K562 (cell line): ENCODE data around the gene TUBA4B. TPM values are rescaled to one million over a fixed set of nuclear protein-coding genes. Genes with fewer than 3 reads are reported as not detected.

Source experiments
- ATAC-seq: fragments of 200-7000 bp; cut with Tn5 transposase; 3 replicates; pipeline ENCODE4 v1.9.1; 2020; ENCODE audit warnings: moderate library complexity
- BruUV-seq: library from RNA; stranded (reverse); fragments of 400-500 nt; replicated peaks from 2 replicates; lab custom pipeline; 2021; lab: Mats Ljungman, UMichigan
- CTCF ChIA-PET: fragments of 300-600 bp; formaldehyde crosslinking; extraction: SDS; loops from one replicate; lab custom pipeline; 2021; ENCODE audit warnings: low intra/inter-chr PET ratio; lab: Yijun Ruan, JAX
- POLR2A ChIA-PET: fragments of 300-600, 350-650 bp; sonication (Branson Sonifier 250); formaldehyde crosslinking; extraction: SDS; loops from one replicate; lab custom pipeline; 2021; ENCODE audit warnings: antibody characterized with exemption, inconsistent platforms; lab: Yijun Ruan, JAX
- DNase-seq, 4 experiments: peaks; one replicate each; pipeline versions ENCODE4 v3.0.0 to v3.0.0-alpha.2; 2011 to 2018; ENCODE audit warnings: low spot score in 3 of 4, mixed read lengths in 3 of 4; ENCODE audit errors: extremely low read depth in 1 of 4
- FAIRE-seq: peaks from 2 replicates; lab custom pipeline; 2011; peaks lifted over from hg19 to GRCh38; lab: Jason Lieb, UNC
- H2AFZ ChIP-seq: 2 replicates; pipeline ENCODE4 v1.6.0; 2011; ENCODE audit warnings: low read depth, low read length, control low read depth, inconsistent platforms
- H3K27ac ChIP-seq: fragments of 200-600 bp; 3 replicates; pipeline ENCODE4 v1.8.0; 2011; ENCODE audit warnings: low read depth, mild to moderate bottlenecking, control low read depth, inconsistent platforms, low read length, moderate library complexity, mixed read lengths; ENCODE audit errors: extremely low read depth
- H3K27me3 ChIP-seq, 2 experiments: fragments of 300-600 bp in 1 of 2; 2 replicates in 1 of 2; 3 replicates in 1 of 2; pipeline versions ENCODE4 v1.6.0 to v1.8.0; 2011; ENCODE audit warnings: inconsistent platforms in 2 of 2, low read length in 2 of 2, mild to moderate bottlenecking in 1 of 2, mixed read lengths in 1 of 2, moderate library complexity in 1 of 2; ENCODE audit not compliant: control insufficient read depth in 2 of 2, insufficient read depth in 2 of 2
- H3K36me3 ChIP-seq: fragments of 300-600 bp; 3 replicates; pipeline ENCODE4 v1.8.0; 2011; ENCODE audit warnings: mild to moderate bottlenecking, low read length, inconsistent platforms; ENCODE audit not compliant: control insufficient read depth, insufficient read depth
- H3K4me1 ChIP-seq, 2 experiments: fragments of 200-600 bp in 1 of 2; replicated peaks in 1 of 2; 2 replicates in 1 of 2; 3 replicates in 1 of 2; pipeline versions ENCODE4 v1.5.1 to v1.8.0; 2011; ENCODE audit warnings: inconsistent platforms in 2 of 2, low read length in 2 of 2, mild to moderate bottlenecking in 1 of 2, mixed read lengths in 1 of 2, moderate library complexity in 1 of 2; ENCODE audit not compliant: control insufficient read depth in 2 of 2, insufficient read depth in 2 of 2
- H3K4me2 ChIP-seq: 2 replicates; pipeline ENCODE4 v1.6.1; 2011; ENCODE audit warnings: low read length, control low read depth, inconsistent platforms, mixed read lengths; ENCODE audit not compliant: insufficient read depth
- H3K4me3 ChIP-seq: fragments of 200-600 bp; sonication (generic), shearing (Covaris generic); 2 replicates; pipeline ENCODE4 v1.5.1; 2016; ENCODE audit warnings: control low read depth, inconsistent platforms
- H3K79me2 ChIP-seq: fragments of 200-600 bp; 3 replicates; pipeline ENCODE4 v1.8.0; 2011; ENCODE audit warnings: low read length, inconsistent platforms; ENCODE audit not compliant: control insufficient read depth, insufficient read depth
- H3K9ac ChIP-seq, 2 experiments: 2 replicates each; pipeline versions ENCODE4 v1.6.0 to v1.6.1; 2011; ENCODE audit warnings: low read depth in 2 of 2, low read length in 2 of 2, control low read depth in 1 of 2, inconsistent platforms in 1 of 2, mild to moderate bottlenecking in 1 of 2, mixed read lengths in 1 of 2; ENCODE audit not compliant: insufficient read depth in 1 of 2
- H3K9me1 ChIP-seq: one replicate; pipeline ENCODE4 v1.6.0; 2011; ENCODE audit warnings: inconsistent platforms, mild to moderate bottlenecking, low read length, moderate library complexity; ENCODE audit not compliant: control insufficient read depth, insufficient read depth
- H3K9me3 ChIP-seq: replicated peaks from 2 replicates; pipeline ENCODE4 v1.5.1; 2011; ENCODE audit warnings: low read depth, low read length, inconsistent platforms; ENCODE audit not compliant: control insufficient read depth, insufficient read depth
- H4K20me1 ChIP-seq: replicated peaks from 2 replicates; pipeline ENCODE4 v1.6.1; 2011; ENCODE audit warnings: low read length, inconsistent platforms, mixed read lengths; ENCODE audit not compliant: control insufficient read depth, insufficient read depth
- ARID3B ChIP-seq: fragments of 250-450 bp; sonication (Bioruptor Pico); IDR thresholded peaks from 2 replicates; pipeline ENCODE4 v1.4.0; 2020; ENCODE audit warnings: borderline replicate concordance
- ATF1 ChIP-seq, 2 experiments: fragments of 450-650 bp in 1 of 2; IDR thresholded peaks; 2 replicates each; pipeline ENCODE4 v1.6.1; 2016; ENCODE audit warnings: missing compliant biosample characterization in 1 of 2, missing genetic modification characterization in 1 of 2
- CREM ChIP-seq: IDR thresholded peaks from 2 replicates; pipeline ENCODE4 v1.6.1; 2014; ENCODE audit warnings: antibody characterized with exemption, low read depth
- EGR1 ChIP-seq: fragments of 450-650 bp; conservative IDR thresholded peaks from 2 replicates; pipeline ENCODE4 v1.6.1; 2017; ENCODE audit warnings: mild to moderate bottlenecking
- HEY1 ChIP-seq: fragments of 250-450 bp; sonication (Bioruptor Pico); IDR thresholded peaks from 2 replicates; pipeline ENCODE4 v1.5.0; 2020; ENCODE audit warnings: mild to moderate bottlenecking, moderate library complexity, borderline replicate concordance
- MCM5 ChIP-seq: fragments of 450-650 bp; IDR thresholded peaks from 2 replicates; pipeline ENCODE4 v1.6.1; 2016; ENCODE audit warnings: low read depth
- MIER1 ChIP-seq: fragments of 450-650 bp; IDR thresholded peaks from 2 replicates; pipeline ENCODE4 v1.6.1; 2016; ENCODE audit warnings: antibody characterized with exemption, mild to moderate bottlenecking, low read depth
- NR2C1 ChIP-seq, 2 experiments: fragments of 450-650 bp; IDR thresholded peaks; 2 replicates each; pipeline ENCODE4 v1.6.1; 2017; ENCODE audit warnings: mild to moderate bottlenecking in 2 of 2, antibody characterized with exemption in 1 of 2, inconsistent platforms in 1 of 2, missing compliant biosample characterization in 1 of 2, missing genetic modification characterization in 1 of 2
- SETDB1 ChIP-seq: IDR thresholded peaks from one replicate; pipeline ENCODE4 v1.6.1; 2012; ENCODE audit warnings: low read length, control low read depth, inconsistent platforms
- ZFP91 ChIP-seq: sonication (generic); formaldehyde crosslinking; IDR thresholded peaks from 2 replicates; pipeline ENCODE4 v1.8.0; 2022; ENCODE audit warnings: mild to moderate bottlenecking, missing genetic modification reagents
- ZNF354B ChIP-seq: fragments of 250-450 bp; sonication (Bioruptor Pico); IDR thresholded peaks from 2 replicates; pipeline ENCODE4 v1.4.0; 2020
- WGBS: fragments of 100-300 bp; shearing (Covaris generic); methylation state at CpG from one replicate; pipeline ENCODE4 v1.1.6; 2016; ENCODE audit warnings: low coverage, mixed read lengths; ENCODE audit not compliant: insufficient coverage; ENCODE audit errors: missing lambda C conversion rate; 5-methylcytosine and 5-hydroxymethylcytosine counted together
- in situ Hi-C: fragments of 300-500 bp; cut with MboI; formaldehyde crosslinking; loops from 4 replicates; pipeline ENCODE4 v1.15.0; 2018; ENCODE audit warnings: inconsistent platforms, mixed read lengths
- intact Hi-C: fragments of 100-400 bp; cut with micrococcal nuclease; formaldehyde crosslinking; loops from 2 replicates; pipeline ENCODE4 v1.14.2; 2022
- polyA plus RNA-seq, 8 experiments: library from polyadenylated mRNA; depleted of rRNA in 4 of 8; stranded (reverse) in 5 of 8; unstranded in 3 of 8; fragments of >200 nt; fragmentation: Nextera tagmentation in 2 of 8; fragmentation: Illumina TruSeq in 1 of 8; extraction: Ambion mirVana in 2 of 8; extraction: Trizol in 1 of 8; gene quantifications; 2 replicates each; pipeline versions ENCODE4 v1.2.1 to v1.2.3, GENCODE V29; 2011 to 2014; ENCODE audit warnings: inconsistent platforms in 1 of 8, missing spikeins in 1 of 8
- total RNA-seq, 7 experiments: library from RNA; depleted of rRNA in 6 of 7; stranded (reverse); fragments of >200 nt in 6 of 7; fragmentation: Illumina TruSeq in 2 of 7; extraction: Trizol in 2 of 7; gene quantifications; 2 replicates each; pipeline versions ENCODE4 v1.2.1 to v1.2.3, GENCODE V29; 2011 to 2021; ENCODE audit warnings: low replicate concordance in 1 of 7
- TF ChIP-seq, protein P1 (sequence below): fragments of 450-650 bp; IDR thresholded peaks from 2 replicates; pipeline ENCODE4 v1.6.1; 2016

The TUBA4B gene
- total and polyA plus RNA-seq, 9 of the 15 experiments (the other 6 are each of a cell fraction or from before 2014, with no cell fraction given) = 0.04 TPM; not detected in 8

- Histone ChIP-seq H3K36me3 (peaks cover 46% of the 10 kb centered on the region; the same call in 2 of the 3 replicates), H2AFZ (peak overlapping the region; percentile 77), H3K79me2 (peaks cover 24% of the 10 kb centered on the region), H3K27me3 (0 out of 5 replicates have a peak, but pooled peaks cover 0 to 4% of the 10 kb centered on the region in 2 experiments), H3K4me2 (peak overlapping the region; percentile 82), H3K9me1 (no peaks in the 10 kb centered on the region), H3K9ac (peak overlapping the region; percentile 71 to 92), H3K4me3 (peak overlapping the region; percentile 58), H3K9me3 (no peaks in the 10 kb centered on the region), H3K27ac (peak overlapping the region; percentile 75), H4K20me1 (0 out of 2 replicates have a peak, but pooled peaks cover 3% of the 10 kb centered on the region), H3K4me1 (peaks cover 18 to 47% of the 10 kb centered on the region in 2 experiments; a peak in 4 of 5 replicates)
- WGBS = 4% methylated on average over 8 of the region's 9 CpGs
- TF ChIP-seq MIER1 = no peak
- no peak for TF ChIP-seq CREM
- TF ChIP-seq, protein P1, sequence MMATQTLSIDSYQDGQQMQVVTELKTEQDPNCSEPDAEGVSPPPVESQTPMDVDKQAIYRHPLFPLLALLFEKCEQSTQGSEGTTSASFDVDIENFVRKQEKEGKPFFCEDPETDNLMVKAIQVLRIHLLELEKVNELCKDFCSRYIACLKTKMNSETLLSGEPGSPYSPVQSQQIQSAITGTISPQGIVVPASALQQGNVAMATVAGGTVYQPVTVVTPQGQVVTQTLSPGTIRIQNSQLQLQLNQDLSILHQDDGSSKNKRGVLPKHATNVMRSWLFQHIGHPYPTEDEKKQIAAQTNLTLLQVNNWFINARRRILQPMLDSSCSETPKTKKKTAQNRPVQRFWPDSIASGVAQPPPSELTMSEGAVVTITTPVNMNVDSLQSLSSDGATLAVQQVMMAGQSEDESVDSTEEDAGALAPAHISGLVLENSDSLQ = no peak
- no peak for TF ChIP-seq ARID3B (CRISPR knock-in tag)
- TF ChIP-seq MCM5 = no peak
- TF ChIP-seq ZFP91 (CRISPR knock-in tag) = no peak
- no peak for TF ChIP-seq ZNF354B (CRISPR knock-in tag)
- TF ChIP-seq NR2C1 (IDR thresholded peaks at IDR 0.05) = no peak
- TF ChIP-seq NR2C1 (tag; IDR thresholded peaks at IDR 0.05) = no peak
- TF ChIP-seq EGR1 = peak; percentile 83
- no peak for TF ChIP-seq SETDB1
- TF ChIP-seq HEY1 = no peak
- no peak for TF ChIP-seq ATF1 (CRISPR knock-in tag; IDR thresholded peaks at IDR 0.05)
- 0 out of 2 replicates have a peak, but pooled peaks have one; percentile 3 for TF ChIP-seq ATF1 (tag; IDR thresholded peaks at IDR 0.05)
- intact Hi-C loops = loop anchor here (2.0 kb wide), 1 partner anchor 26 kb away; the partner anchor contains the start of gene DNAJB2
- ChIA-PET POLR2A (interaction anchor here (0.6 to 1.5 kb wide), 7 partner anchors 9 to 345 kb away, joined by 3 to 7 read pairs (median 4); no protein-coding TSS in a partner anchor), CTCF (no interaction called here)
- in situ Hi-C loops = no loop called here
- DNase-seq (peak; percentile 13 to 52 (median 31)), FAIRE-seq (no peak), ATAC-seq (peak; percentile 5)
- BruUV-seq = no TSS peak
Observed at GRCh38 chr2:219252570-219252899, 508 bp upstream of the TUBA4B start.
